Kidney (tissue), 14 donors: ENCODE data around the gene AGPS. TPM values are rescaled to one million over a fixed set of nuclear protein-coding genes. Genes with fewer than 3 reads are reported as not detected.
"Not testable (repeated sequence)": the region's sequence is repeated elsewhere in the genome, so short reads cannot be mapped to it uniquely, and the experiment has no call there.

ENCODE experiments used
- DNase-seq, 5 donors: peaks; one replicate each; pipeline ENCODE4 v3.0.0-alpha.2; 2013 to 2020
- FAIRE-seq: peaks from 2 replicates; lab custom pipeline; 2012; peaks lifted over from hg19 to GRCh38; lab: Jason Lieb, UNC
- H3K27ac ChIP-seq, 2 donors: one replicate each; pipeline ENCODE4 v1.7.0; 2013; ENCODE audit warnings: low read depth in 2 of 2, low read length in 2 of 2, inconsistent platforms in 1 of 2
- H3K27me3 ChIP-seq: one replicate; pipeline ENCODE4 v1.7.1; 2013; ENCODE audit warnings: low read length, inconsistent platforms; ENCODE audit not compliant: control insufficient read depth, insufficient read depth
- H3K36me3 ChIP-seq, 3 donors: one replicate each; pipeline versions ENCODE4 v1.7.0 to v1.7.1; 2013; ENCODE audit warnings: low read length in 3 of 3, control low read depth in 1 of 3, inconsistent platforms in 1 of 3; ENCODE audit not compliant: insufficient read depth in 3 of 3, control insufficient read depth in 2 of 3
- H3K4me1 ChIP-seq, 3 donors: one replicate each; pipeline versions ENCODE4 v1.7.0 to v1.7.1; 2013; ENCODE audit warnings: low read length in 3 of 3, inconsistent platforms in 1 of 3, low read depth in 1 of 3; ENCODE audit not compliant: control insufficient read depth in 2 of 3, insufficient read depth in 2 of 3
- H3K4me3 ChIP-seq, 3 donors: one replicate each; pipeline versions ENCODE4 v1.7.0 to v1.8.1; 2013; ENCODE audit warnings: low read length in 3 of 3, control low read depth in 1 of 3, inconsistent platforms in 1 of 3
- H3K9ac ChIP-seq, 3 donors: one replicate each; pipeline versions ENCODE4 v1.7.0 to v1.7.1; 2013; ENCODE audit warnings: low read length in 3 of 3, control low read depth in 1 of 3, inconsistent platforms in 1 of 3
- H3K9me3 ChIP-seq, 3 donors: one replicate each; pipeline versions ENCODE4 v1.7.0 to v1.7.1; 2013; ENCODE audit warnings: low read length in 3 of 3, control low read depth in 1 of 3, inconsistent platforms in 1 of 3; ENCODE audit not compliant: control insufficient read depth in 2 of 3, insufficient read depth in 1 of 3
- CTCF ChIP-seq: IDR thresholded peaks from 3 replicates; pipeline ENCODE4 v1.5.1; 2012; ENCODE audit warnings: mild to moderate bottlenecking, moderate library complexity, borderline replicate concordance; ENCODE audit not compliant: insufficient read depth; ENCODE audit errors: extremely low read depth
- intact Hi-C: fragments of 100-400 bp; cut with DNase I; formaldehyde crosslinking; loops from one replicate; pipeline ENCODE4 v1.11.1; 2022
- polyA plus RNA-seq: library from polyadenylated mRNA; stranded (reverse); fragments of 350-450 nt; fragmentation: Illumina TruSeq; extraction: RNeasy Lipid Tissue Mini Kit (QIAGEN cat#74804); gene quantifications from one replicate; pipeline ENCODE4 v1.2.3, GENCODE V29; 2014; ENCODE audit warnings: low read depth, low replicate concordance; ENCODE audit not compliant: insufficient read depth
- total RNA-seq: library from RNA; stranded (reverse); fragmentation: NEBNext Ultra II Directional; extraction: Animal tissue kit (Norgen Biotek cat#: 25700); gene quantifications from one replicate; pipeline ENCODE4 v1.2.1, GENCODE V29; 2021
- donor health status: control.
- donor health status: control.
- donor health status: control.
- donor health status: control.
- donor health status: control.
- donor health status: DM: yes; HTN: yes; CAD: no.
- donor health status: Normal renal cell carcinoma (clear cell type).

Gene AGPS
- total and polyA plus RNA-seq, 2 donors from 2014 or later: 7.9 to 45.7 TPM

GRCh38 chr2:177405029-177405692, 12.6 kb downstream of the AGPS start:
- Histone ChIP-seq H3K4me1 (peaks cover 0 to 4% (median 3%) of the 10 kb centered on the region in 3 donors), H3K9me3 (no peaks in the 10 kb centered on the region), H3K27ac (no peak overlapping the region), H3K27me3 (no peaks in the 10 kb centered on the region), H3K9ac (no peak overlapping the region), H3K36me3 (no peaks in the 10 kb centered on the region), H3K4me3 (no peak overlapping the region)
- intact Hi-C loops: no loop called here
- FAIRE-seq (no peak), DNase-seq (no peak)
- TF ChIP-seq CTCF: no peak

- FAIRE-seq (no peak), DNase-seq (no peak)
- Histone ChIP-seq H3K9ac (no peak overlapping the region), H3K4me3 (no peak overlapping the region), H3K36me3 (no peaks in the 10 kb centered on the region), H3K9me3 (no peaks in the 10 kb centered on the region), H3K27ac (no peak overlapping the region), H3K4me1 (peaks cover 0 to 4% (median 3%) of the 10 kb centered on the region in 3 donors), H3K27me3 (no peaks in the 10 kb centered on the region)
- intact Hi-C loops: no loop called here
- no peak for TF ChIP-seq CTCF
Measured at GRCh38 chr2:177406182-177406581, 13.6 kb downstream of the AGPS start.

GRCh38 chr2:177407031-177407430, 14.5 kb downstream of the AGPS start:
- intact Hi-C loops: no loop called here
- H3K36me3 ChIP-seq: no peaks in the 10 kb centered on the region
- H3K4me3 ChIP-seq: no peak overlapping the region
- DNase-seq (no peak), FAIRE-seq (no peak)
- peaks cover 0 to 4% (median 3%) of the 10 kb centered on the region in 3 donors for H3K4me1 ChIP-seq
- H3K27me3 ChIP-seq: no peaks in the 10 kb centered on the region
- no peak overlapping the region for H3K9ac ChIP-seq
- H3K27ac ChIP-seq: no peak overlapping the region
- H3K9me3 ChIP-seq: no peaks in the 10 kb centered on the region
- no peak for TF ChIP-seq CTCF

- intact Hi-C loops, H3K9ac ChIP-seq, H3K36me3 ChIP-seq: not testable (repeated sequence)
Measured at GRCh38 chr2:177410629-177411028, 18.1 kb downstream of the AGPS start.

More at GRCh38 chr2:177410629-177411028, 18.1 kb downstream of the AGPS start:
- H3K27ac ChIP-seq, H3K4me3 ChIP-seq, H3K27me3 ChIP-seq, H3K4me1 ChIP-seq, H3K9me3 ChIP-seq, FAIRE-seq, DNase-seq: not testable (repeated sequence)
